Transverse colon (tissue), 4 donors: Measurements from ENCODE around the gene THAP4. TPM values are rescaled to one million over a fixed set of nuclear protein-coding genes. Genes with fewer than 3 reads are reported as not detected.
A peak's percentile ranks its signal among the peaks of the same experiment; 100 is the strongest.

Source experiments
- DNase-seq: peaks from one replicate; pipeline ENCODE4 v3.0.0-alpha.2; 2019
- H3K27ac ChIP-seq, 4 donors: fragments of 200-600 bp; sonication (generic); 2 replicates each; pipeline ENCODE4 v1.5.1; 2016 to 2018; ENCODE audit warnings: inconsistent platforms in 4 of 4
- H3K27me3 ChIP-seq: fragments of 200-600 bp; sonication (generic); 2 replicates; pipeline ENCODE4 v1.5.1; 2017; ENCODE audit warnings: inconsistent platforms
- H3K36me3 ChIP-seq, 4 donors: fragments of 200-600 bp; sonication (generic); 2 replicates each; pipeline ENCODE4 v1.5.1; 2017 to 2019; ENCODE audit warnings: inconsistent platforms in 4 of 4
- H3K4me1 ChIP-seq, 4 donors: fragments of 200-600 bp; sonication (generic); 2 replicates each; pipeline ENCODE4 v1.5.1; 2017 to 2020; ENCODE audit warnings: inconsistent platforms in 4 of 4
- H3K4me3 ChIP-seq, 4 donors: fragments of 200-600 bp; sonication (generic); 1 replicate in 1 of 4; 2 replicates in 3 of 4; pipeline versions ENCODE4 v1.5.1 to v1.6.1; 2017 to 2019; ENCODE audit warnings: inconsistent platforms in 4 of 4
- H3K9me3 ChIP-seq, 2 donors: fragments of 200-600 bp; sonication (generic); 2 replicates each; pipeline ENCODE4 v1.5.1; 2017 to 2019; ENCODE audit warnings: inconsistent platforms in 2 of 2
- EP300 ChIP-seq: sonication (generic); formaldehyde crosslinking; IDR thresholded peaks from one replicate; pipeline ENCODE4 v1.6.1; 2017; ENCODE audit warnings: antibody characterized with exemption, low read depth
- POLR2A ChIP-seq: fragments of 450-650 bp; IDR thresholded peaks from one replicate; pipeline ENCODE4 v1.6.1; 2016; ENCODE audit warnings: antibody characterized with exemption, mild to moderate bottlenecking, moderate library complexity
- POLR2AphosphoS5 ChIP-seq, 3 donors: sonication (generic); formaldehyde crosslinking; IDR thresholded peaks; one replicate each; pipeline ENCODE4 v1.6.1; 2016; ENCODE audit warnings: antibody characterized with exemption in 3 of 3
- WGBS, 2 donors: methylation state at CpG; one replicate each; pipeline ENCODE4 v1.1.5; 2018; ENCODE audit warnings: low coverage in 1 of 2; 5-methylcytosine and 5-hydroxymethylcytosine counted together
- in situ Hi-C, 4 donors: fragments of 200-750 bp; cut with MboI; loops; one replicate each; pipeline versions ENCODE4 v1.15.0 to v1.15.1; 2017; ENCODE audit warnings: low sequenced_read_pairs in 3 of 4, low pct_ligation_motif_present in 1 of 4, low pct_unique_long_range_greater_than_20kb in 1 of 4
- intact Hi-C: fragments of 100-400 bp; cut with DNase I; formaldehyde crosslinking; loops from one replicate; pipeline ENCODE4 v1.15.1; 2023; ENCODE audit warnings: low total_unique reads
- total RNA-seq, 4 donors: library from RNA; depleted of rRNA; stranded (reverse); fragments of >200 nt; gene quantifications; one replicate each; pipeline ENCODE4 v1.1.0, GENCODE V29; 2016
- TF ChIP-seq, protein P1 (sequence below), 5 experiments: fragments of 200-600 bp in 3 of 5; fragments of 450-650 bp in 2 of 5; sonication (generic) in 3 of 5; IDR thresholded peaks; 1 replicate in 2 of 5; 2 replicates in 3 of 5; pipeline ENCODE4 v1.5.1; 2016 to 2017; ENCODE audit warnings: antibody characterized with exemption in 5 of 5, inconsistent platforms in 3 of 5, mild to moderate bottlenecking in 2 of 5, moderate library complexity in 1 of 5

THAP4 gene
- total RNA-seq, 4 donors from 2014 or later, result 65.1 to 142 (median 82.8) TPM

DNA sequence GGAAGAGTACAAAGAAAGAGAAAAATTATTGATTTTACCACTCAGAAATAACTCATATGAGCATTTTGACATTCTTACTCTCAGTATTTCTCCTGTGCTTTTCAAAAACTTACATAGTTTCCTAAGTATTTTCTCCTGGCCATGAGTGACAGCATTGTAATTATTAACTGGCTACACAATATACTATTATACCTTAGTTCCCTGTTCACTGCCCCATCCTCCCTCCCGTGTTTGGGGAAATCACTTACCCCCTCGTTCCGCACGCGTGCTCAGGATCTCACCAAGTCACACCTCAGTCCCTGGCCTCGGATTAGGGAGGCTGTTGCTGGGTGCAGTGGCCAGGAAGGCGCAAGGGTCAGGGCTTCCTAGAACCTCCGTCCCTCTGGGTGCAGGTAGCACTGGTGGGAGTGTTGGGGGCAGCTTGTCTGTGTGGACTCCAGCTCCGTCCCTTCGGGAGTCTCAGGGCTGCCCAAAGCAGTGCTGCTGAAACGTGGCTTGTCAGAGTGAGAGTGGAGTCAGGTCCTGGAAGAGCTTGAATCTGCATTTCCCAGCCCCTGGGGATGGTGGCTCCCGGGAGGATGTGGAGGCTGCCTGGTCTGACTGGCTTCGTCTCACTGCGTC, 23.7 kb upstream of the THAP4 start:
- intact Hi-C loops, result no loop called here
- no peak overlapping the region for H3K27ac ChIP-seq
- in situ Hi-C loops, result no loop called here
- no peaks in the 10 kb centered on the region for H3K4me1 ChIP-seq
- H3K27me3 ChIP-seq, result no peaks in the 10 kb centered on the region
- no peak for DNase-seq
- 92% methylated on average over 14 of the region's 14 CpGs; no CpG with 5 or more reads in 1 of the 2 donors for WGBS, 2 donors
- peaks cover 0 to 8% (median 1%) of the 10 kb centered on the region in 4 donors for H3K36me3 ChIP-seq
- no peak for TF ChIP-seq POLR2A
- TF ChIP-seq, protein P1, sequence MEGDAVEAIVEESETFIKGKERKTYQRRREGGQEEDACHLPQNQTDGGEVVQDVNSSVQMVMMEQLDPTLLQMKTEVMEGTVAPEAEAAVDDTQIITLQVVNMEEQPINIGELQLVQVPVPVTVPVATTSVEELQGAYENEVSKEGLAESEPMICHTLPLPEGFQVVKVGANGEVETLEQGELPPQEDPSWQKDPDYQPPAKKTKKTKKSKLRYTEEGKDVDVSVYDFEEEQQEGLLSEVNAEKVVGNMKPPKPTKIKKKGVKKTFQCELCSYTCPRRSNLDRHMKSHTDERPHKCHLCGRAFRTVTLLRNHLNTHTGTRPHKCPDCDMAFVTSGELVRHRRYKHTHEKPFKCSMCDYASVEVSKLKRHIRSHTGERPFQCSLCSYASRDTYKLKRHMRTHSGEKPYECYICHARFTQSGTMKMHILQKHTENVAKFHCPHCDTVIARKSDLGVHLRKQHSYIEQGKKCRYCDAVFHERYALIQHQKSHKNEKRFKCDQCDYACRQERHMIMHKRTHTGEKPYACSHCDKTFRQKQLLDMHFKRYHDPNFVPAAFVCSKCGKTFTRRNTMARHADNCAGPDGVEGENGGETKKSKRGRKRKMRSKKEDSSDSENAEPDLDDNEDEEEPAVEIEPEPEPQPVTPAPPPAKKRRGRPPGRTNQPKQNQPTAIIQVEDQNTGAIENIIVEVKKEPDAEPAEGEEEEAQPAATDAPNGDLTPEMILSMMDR (IDR thresholded peaks at IDR 0.05), result no peak
- no peak for TF ChIP-seq EP300
- TF ChIP-seq POLR2AphosphoS5 (IDR thresholded peaks at IDR 0.05), result no peak
- H3K9me3 ChIP-seq, result no peaks in the 10 kb centered on the region
- no peak overlapping the region for H3K4me3 ChIP-seq

DNA sequence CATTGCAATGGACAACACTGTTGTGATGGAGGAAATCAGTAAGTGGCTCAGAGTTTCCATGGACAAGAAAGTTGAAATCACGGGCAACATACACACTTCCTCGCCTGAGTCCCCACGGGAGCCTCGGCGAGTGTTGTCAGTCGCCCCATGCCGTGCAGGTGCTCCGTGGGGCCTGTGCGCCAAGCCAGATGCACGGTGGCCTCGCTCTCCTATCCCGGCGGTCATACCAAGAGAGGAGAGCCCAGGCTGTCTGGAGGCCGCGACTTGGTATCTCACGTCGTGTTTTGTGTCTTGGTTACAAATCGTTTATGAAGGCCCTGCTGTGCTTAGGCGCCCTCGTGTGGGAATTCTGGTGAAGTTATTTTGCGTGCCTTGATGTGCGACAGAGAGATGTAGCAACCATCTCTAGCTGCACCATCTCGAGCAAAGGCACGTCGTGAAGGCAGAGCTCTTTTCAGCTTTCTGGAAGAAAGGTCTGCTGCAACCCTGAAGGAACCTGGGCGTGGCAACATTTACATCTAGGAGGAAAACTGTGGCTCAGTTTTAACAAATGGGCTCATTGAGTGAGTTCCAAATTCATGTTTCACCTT, 22.3 kb upstream of the THAP4 start:
- WGBS, 2 donors, result 50 to 100% methylated on average over 1 to 26 of the region's 26 CpGs
- no peaks in the 10 kb centered on the region for H3K4me1 ChIP-seq
- H3K36me3 ChIP-seq, result peaks cover 0 to 21% (median 3%) of the 10 kb centered on the region in 4 donors
- TF ChIP-seq EP300 (no peak), POLR2AphosphoS5 (IDR thresholded peaks at IDR 0.05) (peak in 1 of 3 donors; percentile 28), POLR2A (no peak)
- TF ChIP-seq, protein P1 (IDR thresholded peaks at IDR 0.05), result peak; percentile 48 to 62 (median 57)
- H3K4me3 ChIP-seq, result no peak overlapping the region
- peak; percentile 47 for DNase-seq
- no peaks in the 10 kb centered on the region for H3K9me3 ChIP-seq
- no peaks in the 10 kb centered on the region for H3K27me3 ChIP-seq
- intact Hi-C loops, result no loop called here
- in situ Hi-C loops, result no loop called here
- no peak overlapping the region for H3K27ac ChIP-seq

DNA sequence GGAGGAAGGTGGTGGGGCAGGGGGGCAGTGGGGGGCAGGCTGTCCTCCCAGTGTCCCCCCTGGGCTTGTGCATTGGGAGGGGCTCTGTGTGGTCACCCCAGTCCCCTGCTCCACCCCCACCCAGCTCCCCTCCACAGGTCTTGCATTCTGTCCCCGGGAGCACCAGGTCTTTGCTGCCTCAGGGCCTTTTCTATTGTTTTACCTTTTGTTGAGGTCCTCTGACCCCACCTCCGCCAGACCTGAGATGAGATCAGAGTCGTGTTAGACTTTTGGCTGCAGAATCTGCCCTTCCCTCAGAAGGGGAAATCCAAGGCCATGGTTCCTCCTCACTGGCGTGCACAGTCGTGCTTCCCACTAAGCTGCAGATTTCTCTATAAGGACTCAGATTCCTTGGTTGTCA, 21.3 kb upstream of the THAP4 start:
- Histone ChIP-seq H3K9me3 (no peaks in the 10 kb centered on the region), H3K27me3 (no peaks in the 10 kb centered on the region), H3K36me3 (peaks cover 0 to 21% (median 3%) of the 10 kb centered on the region in 4 donors), H3K27ac (no peak overlapping the region), H3K4me3 (no peak overlapping the region), H3K4me1 (no peaks in the 10 kb centered on the region)
- WGBS, 2 donors, result 74 to 77% methylated on average over 3 to 5 of the region's 5 CpGs
- intact Hi-C loops (no loop called here), in situ Hi-C loops (no loop called here)
- no peak for DNase-seq
- TF ChIP-seq EP300 (no peak), POLR2AphosphoS5 (IDR thresholded peaks at IDR 0.05) (no peak), POLR2A (no peak)
- TF ChIP-seq, protein P1 (IDR thresholded peaks at IDR 0.05), result no peak

DNA sequence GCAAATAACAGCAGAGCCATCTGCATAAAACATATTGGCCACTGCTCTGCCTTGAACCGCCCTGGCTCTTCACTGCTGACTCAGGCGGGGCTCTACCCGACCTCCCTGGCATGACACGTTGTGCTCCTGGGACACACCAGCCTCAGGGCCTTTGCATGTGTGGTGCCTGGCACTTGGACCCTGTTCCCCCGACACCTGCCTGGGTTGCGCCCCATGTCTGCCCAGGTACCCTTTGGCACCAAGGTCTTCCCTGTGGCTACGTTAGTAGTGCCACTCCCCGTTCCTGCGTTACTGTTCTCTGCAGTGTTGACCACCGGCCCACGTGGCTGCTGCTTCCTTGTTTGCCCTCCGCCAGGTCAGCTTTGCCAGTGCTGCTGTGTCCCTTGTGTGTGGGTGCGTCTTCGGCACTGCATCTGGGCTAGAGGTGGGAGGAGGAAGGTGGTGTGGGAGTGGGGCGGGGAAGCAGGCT, 20.9 kb upstream of the THAP4 start:
- DNase-seq, result no peak
- H3K36me3 ChIP-seq, result peaks cover 0 to 24% (median 4%) of the 10 kb centered on the region in 4 donors
- WGBS, 2 donors, result 88 to 100% methylated on average over 4 to 15 of the region's 15 CpGs
- H3K4me3 ChIP-seq, result no peak overlapping the region
- no peak overlapping the region for H3K27ac ChIP-seq
- TF ChIP-seq POLR2AphosphoS5 (IDR thresholded peaks at IDR 0.05), result no peak
- no peak for TF ChIP-seq EP300
- TF ChIP-seq POLR2A, result no peak
- TF ChIP-seq, protein P1 (IDR thresholded peaks at IDR 0.05), result no peak
- H3K4me1 ChIP-seq, result no peaks in the 10 kb centered on the region
- in situ Hi-C loops, result no loop called here
- H3K9me3 ChIP-seq, result no peaks in the 10 kb centered on the region
- intact Hi-C loops, result no loop called here
- H3K27me3 ChIP-seq, result no peaks in the 10 kb centered on the region
